Peyer's patch (tissue), 4 donors: ENCODE data around the gene MAPK13. TPM values are rescaled to one million over a fixed set of nuclear protein-coding genes. Genes with fewer than 3 reads are reported as not detected.

Source experiments
- DNase-seq, 3 donors: peaks; one replicate each; pipeline ENCODE4 v3.0.0-alpha.2; 2017 to 2019
- H3K27ac ChIP-seq, 4 donors: fragments of 200-600 bp; sonication (generic); one replicate each; pipeline ENCODE4 v1.5.1; 2016 to 2019
- H3K27me3 ChIP-seq, 2 donors: fragments of 200-600 bp; sonication (generic); one replicate each; pipeline ENCODE4 v1.5.1; 2019
- H3K36me3 ChIP-seq, 3 donors: fragments of 200-600 bp; sonication (generic); one replicate each; pipeline ENCODE4 v1.5.1; 2016 to 2019
- H3K4me1 ChIP-seq, 4 donors: fragments of 200-600 bp; sonication (generic); one replicate each; pipeline ENCODE4 v1.5.1; 2016 to 2019
- H3K4me3 ChIP-seq, 4 donors: fragments of 200-600 bp; sonication (generic); 1 replicate in 3 of 4; 2 replicates in 1 of 4; pipeline ENCODE4 v1.5.1; 2016 to 2019; ENCODE audit warnings: mild to moderate bottlenecking in 1 of 4
- H3K9me3 ChIP-seq, 4 donors: fragments of 200-600 bp; sonication (generic); one replicate each; pipeline ENCODE4 v1.5.1; 2016 to 2019; ENCODE audit warnings: mild to moderate bottlenecking in 1 of 4
- POLR2A ChIP-seq, 2 donors: fragments of 450-650 bp; IDR thresholded peaks; one replicate each; pipeline ENCODE4 v1.5.1; 2017; ENCODE audit warnings: antibody characterized with exemption in 2 of 2, mild to moderate bottlenecking in 2 of 2, moderate library complexity in 2 of 2
- total RNA-seq, 4 donors: library from RNA; depleted of rRNA; stranded (reverse); fragments of >200 nt; gene quantifications; one replicate each; pipeline ENCODE4 v1.1.0, GENCODE V29; 2016
- TF ChIP-seq, protein P1 (sequence below), 6 experiments: fragments of 450-650 bp in 4 of 6; fragments of 200-600 bp in 2 of 6; sonication (generic) in 1 of 6; IDR thresholded peaks; one replicate each; pipeline ENCODE4 v1.5.1; 2017 to 2019; ENCODE audit warnings: antibody characterized with exemption in 6 of 6, mild to moderate bottlenecking in 3 of 6, moderate library complexity in 1 of 6

The MAPK13 gene
- total RNA-seq, 4 donors from 2014 or later = 66.0 to 149 (median 131) TPM

DNA sequence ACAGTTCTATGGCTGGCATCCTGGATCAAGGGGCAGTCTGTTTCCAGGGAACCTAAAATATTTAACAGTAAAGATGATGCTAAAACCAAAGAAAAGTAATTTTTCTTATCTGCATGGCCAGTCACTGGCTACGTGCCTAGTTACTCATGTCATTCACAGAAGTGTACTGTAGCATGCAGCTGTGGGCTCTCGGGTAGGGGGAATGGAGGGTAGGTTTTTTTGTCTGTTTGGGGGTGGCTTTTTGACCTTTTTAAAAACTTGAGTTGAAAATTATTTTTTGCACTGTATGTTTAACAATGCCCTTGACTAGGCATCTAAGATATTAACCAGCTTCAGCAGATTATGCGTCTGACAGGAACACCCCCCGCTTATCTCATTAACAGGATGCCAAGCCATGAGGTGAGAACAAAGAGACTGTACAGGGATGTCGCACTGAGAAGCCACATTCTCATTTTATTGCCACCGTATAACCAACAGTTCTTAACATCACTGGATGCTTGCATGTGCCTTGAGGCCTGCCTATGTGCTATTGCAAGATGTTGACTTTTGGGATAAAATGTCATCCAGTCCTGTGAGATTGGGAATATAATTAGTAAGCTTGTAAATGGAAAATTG is 30.3 kb upstream of the MAPK13 start:
- Histone ChIP-seq H3K4me1 (peaks cover 0 to 16% (median 3%) of the 10 kb centered on the region in 4 donors), H3K27ac (no peak overlapping the region), H3K4me3 (no peak overlapping the region), H3K36me3 (peaks cover 0 to 32% (median 0%) of the 10 kb centered on the region in 3 donors), H3K9me3 (no peaks in the 10 kb centered on the region), H3K27me3 (no peaks in the 10 kb centered on the region)
- TF ChIP-seq, protein P1, sequence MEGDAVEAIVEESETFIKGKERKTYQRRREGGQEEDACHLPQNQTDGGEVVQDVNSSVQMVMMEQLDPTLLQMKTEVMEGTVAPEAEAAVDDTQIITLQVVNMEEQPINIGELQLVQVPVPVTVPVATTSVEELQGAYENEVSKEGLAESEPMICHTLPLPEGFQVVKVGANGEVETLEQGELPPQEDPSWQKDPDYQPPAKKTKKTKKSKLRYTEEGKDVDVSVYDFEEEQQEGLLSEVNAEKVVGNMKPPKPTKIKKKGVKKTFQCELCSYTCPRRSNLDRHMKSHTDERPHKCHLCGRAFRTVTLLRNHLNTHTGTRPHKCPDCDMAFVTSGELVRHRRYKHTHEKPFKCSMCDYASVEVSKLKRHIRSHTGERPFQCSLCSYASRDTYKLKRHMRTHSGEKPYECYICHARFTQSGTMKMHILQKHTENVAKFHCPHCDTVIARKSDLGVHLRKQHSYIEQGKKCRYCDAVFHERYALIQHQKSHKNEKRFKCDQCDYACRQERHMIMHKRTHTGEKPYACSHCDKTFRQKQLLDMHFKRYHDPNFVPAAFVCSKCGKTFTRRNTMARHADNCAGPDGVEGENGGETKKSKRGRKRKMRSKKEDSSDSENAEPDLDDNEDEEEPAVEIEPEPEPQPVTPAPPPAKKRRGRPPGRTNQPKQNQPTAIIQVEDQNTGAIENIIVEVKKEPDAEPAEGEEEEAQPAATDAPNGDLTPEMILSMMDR (IDR thresholded peaks at IDR 0.05) = no peak
- DNase-seq = no peak

DNA sequence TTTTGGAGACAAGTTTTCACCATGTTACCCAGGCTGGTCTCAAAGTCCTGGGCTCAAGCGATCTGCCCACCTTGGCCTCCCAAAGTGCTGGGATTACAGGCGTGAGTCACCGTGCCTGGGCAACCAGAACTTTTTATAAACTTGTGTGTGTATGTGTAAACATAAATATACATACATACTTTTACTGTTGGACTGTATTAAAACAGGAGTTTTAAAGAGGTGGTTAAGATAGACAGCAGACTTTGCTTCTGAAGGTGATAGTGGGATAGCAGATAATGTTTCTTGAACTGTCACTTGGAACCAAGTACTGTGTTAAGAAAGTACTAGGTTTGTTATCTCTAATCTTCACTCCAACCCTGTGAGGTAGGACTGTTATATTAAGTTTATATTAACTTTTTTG is 28.6 kb upstream of the MAPK13 start:
- Histone ChIP-seq H3K4me3 (no peak overlapping the region), H3K36me3 (peaks cover 0 to 43% (median 0%) of the 10 kb centered on the region in 3 donors), H3K9me3 (no peaks in the 10 kb centered on the region), H3K27ac (no peak overlapping the region), H3K4me1 (peaks cover 0 to 5% (median 0%) of the 10 kb centered on the region in 4 donors), H3K27me3 (no peaks in the 10 kb centered on the region)
- no peak for DNase-seq
- TF ChIP-seq POLR2A (IDR thresholded peaks at IDR 0.05) = no peak
- TF ChIP-seq, protein P1 (IDR thresholded peaks at IDR 0.05) = no peak

DNA sequence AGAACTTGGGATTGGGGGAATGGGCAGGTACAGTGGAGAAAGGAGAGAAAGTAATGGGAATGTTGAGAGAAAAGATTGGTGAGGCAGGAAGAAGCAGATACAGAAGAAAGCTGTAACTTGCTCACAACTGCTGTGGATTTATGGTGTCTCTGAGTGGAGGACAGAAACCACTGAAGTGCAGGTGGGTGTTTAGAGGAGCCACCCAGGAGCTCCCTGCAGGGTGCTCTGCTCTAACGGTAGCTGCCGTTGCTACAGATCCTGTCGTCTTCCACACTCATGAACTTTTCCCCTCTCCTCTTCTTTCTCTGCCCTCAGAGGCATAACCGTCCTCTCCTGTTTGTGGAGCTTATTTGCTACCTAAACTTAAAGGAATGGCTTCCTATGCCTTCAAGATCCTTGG is 27.5 kb upstream of the MAPK13 start:
- H3K27me3 ChIP-seq = no peaks in the 10 kb centered on the region
- no peak overlapping the region for H3K4me3 ChIP-seq
- TF ChIP-seq, protein P1 (IDR thresholded peaks at IDR 0.05) = no peak
- H3K4me1 ChIP-seq = no peaks in the 10 kb centered on the region
- H3K27ac ChIP-seq = no peak overlapping the region
- H3K9me3 ChIP-seq = no peaks in the 10 kb centered on the region
- peaks cover 0 to 51% (median 0%) of the 10 kb centered on the region in 3 donors for H3K36me3 ChIP-seq
- no peak for DNase-seq

DNA sequence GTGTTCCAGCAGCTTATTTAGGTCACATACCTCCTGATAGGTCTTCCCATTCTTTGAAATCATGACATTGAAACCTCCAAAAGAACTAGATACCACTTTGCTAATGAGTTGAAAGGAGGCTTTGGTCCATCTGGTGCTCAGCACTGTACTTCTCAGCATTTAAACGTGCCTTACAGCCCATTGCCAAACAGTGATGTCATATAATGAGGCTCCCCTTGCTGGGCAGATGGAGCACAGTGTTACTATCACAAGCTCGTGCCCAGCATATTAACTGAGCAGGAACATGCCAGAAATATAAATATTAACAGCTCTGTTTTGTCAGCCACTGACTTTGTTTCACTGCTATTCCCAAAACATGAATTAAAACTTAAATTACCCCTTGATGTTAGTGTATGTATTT is 25.5 kb upstream of the MAPK13 start:
- Histone ChIP-seq H3K9me3 (no peaks in the 10 kb centered on the region), H3K4me1 (peaks cover 0 to 11% (median 2%) of the 10 kb centered on the region in 4 donors), H3K27me3 (no peaks in the 10 kb centered on the region), H3K27ac (no peak overlapping the region), H3K36me3 (peaks cover 0 to 71% (median 0%) of the 10 kb centered on the region in 3 donors), H3K4me3 (no peak overlapping the region)
- no peak for TF ChIP-seq POLR2A (IDR thresholded peaks at IDR 0.05)
- TF ChIP-seq, protein P1 (IDR thresholded peaks at IDR 0.05) = no peak
- DNase-seq = no peak

DNA sequence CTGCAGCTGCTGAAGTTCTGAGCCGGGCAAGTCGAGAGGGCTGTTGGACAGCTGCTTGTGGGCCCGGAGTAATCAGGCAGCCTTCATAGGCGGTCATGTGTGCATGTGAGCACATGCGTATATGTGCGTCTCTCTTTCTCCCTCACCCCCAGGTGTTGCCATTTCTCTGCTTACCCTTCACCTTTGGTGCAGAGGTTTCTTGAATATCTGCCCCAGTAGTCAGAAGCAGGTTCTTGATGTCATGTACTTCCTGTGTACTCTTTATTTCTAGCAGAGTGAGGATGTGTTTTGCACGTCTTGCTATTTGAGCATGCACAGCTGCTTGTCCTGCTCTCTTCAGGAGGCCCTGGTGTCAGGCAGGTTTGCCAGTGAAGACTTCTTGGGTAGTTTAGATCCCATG is 21.2 kb upstream of the MAPK13 start:
- no peak overlapping the region for H3K4me3 ChIP-seq
- no peaks in the 10 kb centered on the region for H3K27me3 ChIP-seq
- no peaks in the 10 kb centered on the region for H3K9me3 ChIP-seq
- TF ChIP-seq POLR2A (IDR thresholded peaks at IDR 0.05) = no peak
- TF ChIP-seq, protein P1 (IDR thresholded peaks at IDR 0.05) = no peak
- peaks cover 0 to 15% (median 7%) of the 10 kb centered on the region in 4 donors for H3K4me1 ChIP-seq
- H3K36me3 ChIP-seq = peaks cover 0 to 70% (median 0%) of the 10 kb centered on the region in 3 donors
- peak in 2 of 3 donors; percentile 60 to 75 for DNase-seq
- H3K27ac ChIP-seq = peak overlapping the region in 2 of 4 donors; percentile 66 to 73
